ENCODE data around the gene MAN2B2. TPM values are rescaled to one million over a fixed set of nuclear protein-coding genes. Genes with fewer than 3 reads are reported as not detected.

MAN2B2 gene
- total and polyA plus RNA-seq, 5 donors from 2014 or later, result 15.6 to 43.8 (median 23.1) TPM

DNA sequence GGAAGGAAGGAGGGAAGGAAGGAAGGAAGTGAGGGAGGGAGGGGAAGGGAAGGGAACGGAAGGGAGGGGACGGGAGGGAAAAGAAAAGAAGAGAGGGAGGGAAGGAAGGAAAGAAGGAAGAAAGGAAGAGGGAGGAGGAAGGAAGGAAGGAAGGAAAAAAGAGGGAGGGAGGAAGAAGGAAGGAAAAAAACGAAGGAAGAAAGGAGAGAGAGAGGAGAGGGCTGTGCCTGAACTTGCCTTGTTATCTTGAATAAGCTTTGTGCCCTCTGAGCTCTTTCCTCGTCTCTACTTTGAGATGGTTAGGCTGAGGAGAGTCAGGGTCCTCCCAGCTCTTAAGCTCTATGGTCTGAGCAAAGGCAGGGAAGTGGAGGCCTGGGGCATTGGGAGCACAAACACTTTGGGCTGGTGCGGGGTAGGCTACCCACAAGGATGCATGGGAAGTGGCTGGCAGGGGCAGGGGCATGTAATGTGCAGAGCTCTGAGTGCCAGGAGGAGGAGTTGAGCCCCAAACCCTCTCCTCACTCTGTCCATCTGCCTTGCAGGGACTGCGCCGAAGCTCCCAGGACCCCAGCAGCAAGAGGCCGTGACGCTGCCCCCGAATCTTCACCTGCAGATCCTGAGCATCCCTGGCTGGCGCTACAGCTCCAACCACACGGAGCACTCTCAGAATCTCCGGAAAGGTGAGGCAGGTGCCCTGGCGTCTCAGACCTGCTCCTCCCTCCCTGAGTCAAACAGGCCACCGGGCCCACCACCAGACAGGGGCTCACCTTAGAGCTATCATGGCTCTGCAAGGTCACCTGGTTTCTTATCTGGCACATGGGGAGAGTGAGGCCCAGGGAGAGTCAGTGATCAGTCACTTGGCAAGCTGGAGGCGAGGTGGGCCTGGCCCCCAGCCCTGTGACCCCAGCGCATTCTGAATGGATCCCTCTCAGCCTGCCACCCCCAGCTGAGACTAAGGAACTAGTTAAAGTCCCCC, 39.0 kb downstream of the MAN2B2 start:
- Histone ChIP-seq H3K9me3 (ENCODE audit: control insufficient read depth in 2 of 2, low read length in 2 of 2) (no peaks in the 10 kb centered on the region), H3K27ac (ENCODE audit: insufficient read depth, low read length, poor library complexity, severe bottlenecking) (no peak overlapping the region), H3K4me1 (ENCODE audit: control insufficient read depth, insufficient read depth, low read length, poor library complexity, severe bottlenecking) (no peaks in the 10 kb centered on the region), H3K27me3 (ENCODE audit: control insufficient read depth, insufficient read depth, low read length) (no peaks in the 10 kb centered on the region), H3K36me3 (ENCODE audit: control insufficient read depth, insufficient read depth, low read length) (peaks cover 88% of the 10 kb centered on the region), H3K4me3 (ENCODE audit: low read depth, low read length) (no peak overlapping the region)
- no peak for ATAC-seq (ENCODE audit: low read depth in 2 of 2)
- Mint-ChIP-seq H3K9me3 (peaks cover 0 to 2% (median 0%) of the 10 kb centered on the region in 7 donors), H3K36me3 (peaks cover 43% of the 10 kb centered on the region), H3K27me3 (no peaks in the 10 kb centered on the region), H3K27ac (no peak overlapping the region), H3K4me3 (no peak overlapping the region), H3K4me1 (peaks cover 0 to 4% (median 0%) of the 10 kb centered on the region in 4 donors)
- no peak for DNase-seq

- Histone ChIP-seq H3K4me1 (ENCODE audit: control insufficient read depth, insufficient read depth, low read length, poor library complexity, severe bottlenecking) (no peaks in the 10 kb centered on the region), H3K27ac (ENCODE audit: insufficient read depth, low read length, poor library complexity, severe bottlenecking) (no peak overlapping the region), H3K4me3 (ENCODE audit: low read depth, low read length) (no peak overlapping the region), H3K27me3 (ENCODE audit: control insufficient read depth, insufficient read depth, low read length) (no peaks in the 10 kb centered on the region), H3K36me3 (ENCODE audit: control insufficient read depth, insufficient read depth, low read length) (peaks cover 88% of the 10 kb centered on the region), H3K9me3 (ENCODE audit: control insufficient read depth in 2 of 2, low read length in 2 of 2) (no peaks in the 10 kb centered on the region)
- no peak for ATAC-seq (ENCODE audit: low read depth in 2 of 2)
- peaks cover 0 to 4% (median 0%) of the 10 kb centered on the region in 4 donors for H3K4me1 Mint-ChIP-seq
- H3K27me3 Mint-ChIP-seq, result no peaks in the 10 kb centered on the region
- no peak for DNase-seq
- no peak overlapping the region for H3K27ac Mint-ChIP-seq
- H3K9me3 Mint-ChIP-seq, result peaks cover 0 to 2% (median 0%) of the 10 kb centered on the region in 7 donors
- H3K4me3 Mint-ChIP-seq, result no peak overlapping the region
- H3K36me3 Mint-ChIP-seq, result peaks cover 46% of the 10 kb centered on the region
Observed at GRCh38 chr4:6614701-6615230, 39.8 kb downstream of the MAN2B2 start.

GRCh38 chr4:6616087-6616995, 41.4 kb downstream of the MAN2B2 start:
- H3K4me1 ChIP-seq (ENCODE audit: control insufficient read depth, insufficient read depth, low read length, poor library complexity, severe bottlenecking), result no peaks in the 10 kb centered on the region
- H3K27ac Mint-ChIP-seq, result no peak overlapping the region

GRCh38 chr4:6617246-6617645, 42.3 kb downstream of the MAN2B2 start:
- no peak overlapping the region for H3K4me3 Mint-ChIP-seq

More at GRCh38 chr4:6616087-6616995, 41.4 kb downstream of the MAN2B2 start:
- H3K27me3 ChIP-seq (ENCODE audit: control insufficient read depth, insufficient read depth, low read length), result no peaks in the 10 kb centered on the region
- Mint-ChIP-seq H3K36me3 (peaks cover 49% of the 10 kb centered on the region), H3K4me1 (peaks cover 0 to 4% (median 0%) of the 10 kb centered on the region in 4 donors), H3K27me3 (no peaks in the 10 kb centered on the region), H3K9me3 (peaks cover 0 to 2% (median 0%) of the 10 kb centered on the region in 7 donors), H3K4me3 (no peak overlapping the region)
- H3K9me3 ChIP-seq (ENCODE audit: control insufficient read depth in 2 of 2, low read length in 2 of 2), result no peaks in the 10 kb centered on the region
- H3K27ac ChIP-seq (ENCODE audit: insufficient read depth, low read length, poor library complexity, severe bottlenecking), result no peak overlapping the region
- H3K4me3 ChIP-seq (ENCODE audit: low read depth, low read length), result no peak overlapping the region
- ATAC-seq (ENCODE audit: low read depth in 2 of 2) (no peak), DNase-seq (no peak)
- H3K36me3 ChIP-seq (ENCODE audit: control insufficient read depth, insufficient read depth, low read length), result peaks cover 80% of the 10 kb centered on the region

DNA sequence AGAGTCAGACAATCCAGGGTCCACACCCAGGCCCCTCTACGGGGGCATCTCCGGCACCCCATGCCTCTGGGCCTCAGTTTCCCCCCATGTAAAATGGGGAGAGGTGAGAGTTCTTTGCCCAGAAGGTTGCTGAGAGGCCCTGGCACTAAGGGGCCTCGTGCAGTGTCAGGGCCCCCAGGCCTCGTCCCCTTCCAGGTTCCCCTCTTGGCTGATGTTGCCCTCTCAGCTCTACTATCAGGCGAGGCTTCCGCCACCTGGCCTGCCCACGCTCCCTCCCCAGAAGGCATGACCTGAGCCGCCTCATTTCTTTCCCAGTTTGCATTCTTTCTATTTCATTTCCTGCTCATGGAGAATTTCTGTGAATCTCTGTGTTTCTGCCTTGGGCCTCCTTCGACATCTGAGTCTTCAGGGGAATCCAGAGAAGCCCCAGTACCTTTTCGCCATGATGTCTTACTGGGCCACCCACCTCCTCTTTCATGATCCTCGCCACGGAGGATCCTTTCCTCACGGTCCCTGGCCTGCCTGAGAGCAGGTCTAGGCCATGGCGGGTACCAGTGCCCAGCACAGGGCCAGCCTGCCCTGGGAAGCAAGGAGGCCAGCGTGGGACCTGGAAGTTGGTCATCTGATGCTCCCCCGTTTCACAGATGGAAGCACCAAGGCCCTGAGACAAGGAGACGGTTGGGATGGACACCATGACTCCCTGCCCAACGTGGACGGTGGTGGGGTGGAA, 43.6 kb downstream of the MAN2B2 start:
- peaks cover 71% of the 10 kb centered on the region for H3K36me3 ChIP-seq (ENCODE audit: control insufficient read depth, insufficient read depth, low read length)
- H3K4me1 ChIP-seq (ENCODE audit: control insufficient read depth, insufficient read depth, low read length, poor library complexity, severe bottlenecking), result no peaks in the 10 kb centered on the region
- Mint-ChIP-seq H3K27ac (peak overlapping the region in 1 of 3 donors; percentile 53), H3K27me3 (no peaks in the 10 kb centered on the region), H3K9me3 (peaks cover 0 to 2% (median 0%) of the 10 kb centered on the region in 7 donors), H3K36me3 (peaks cover 44% of the 10 kb centered on the region), H3K4me3 (no peak overlapping the region), H3K4me1 (peaks cover 0 to 4% (median 0%) of the 10 kb centered on the region in 4 donors)
- no peaks in the 10 kb centered on the region for H3K27me3 ChIP-seq (ENCODE audit: control insufficient read depth, insufficient read depth, low read length)
- no peak for DNase-seq
- no peak overlapping the region for H3K4me3 ChIP-seq (ENCODE audit: low read depth, low read length)
- no peaks in the 10 kb centered on the region for H3K9me3 ChIP-seq (ENCODE audit: control insufficient read depth in 2 of 2, low read length in 2 of 2)
- no peak for ATAC-seq (ENCODE audit: low read depth in 2 of 2)
- no peak overlapping the region for H3K27ac ChIP-seq (ENCODE audit: insufficient read depth, low read length, poor library complexity, severe bottlenecking)

More at GRCh38 chr4:6617246-6617645, 42.3 kb downstream of the MAN2B2 start:
- Histone ChIP-seq H3K36me3 (ENCODE audit: control insufficient read depth, insufficient read depth, low read length) (peaks cover 78% of the 10 kb centered on the region), H3K27ac (ENCODE audit: insufficient read depth, low read length, poor library complexity, severe bottlenecking) (no peak overlapping the region), H3K27me3 (ENCODE audit: control insufficient read depth, insufficient read depth, low read length) (no peaks in the 10 kb centered on the region), H3K4me1 (ENCODE audit: control insufficient read depth, insufficient read depth, low read length, poor library complexity, severe bottlenecking) (no peaks in the 10 kb centered on the region), H3K9me3 (ENCODE audit: control insufficient read depth in 2 of 2, low read length in 2 of 2) (no peaks in the 10 kb centered on the region), H3K4me3 (ENCODE audit: low read depth, low read length) (no peak overlapping the region)
- Mint-ChIP-seq H3K9me3 (peaks cover 0 to 2% (median 0%) of the 10 kb centered on the region in 7 donors), H3K36me3 (peaks cover 45% of the 10 kb centered on the region), H3K27ac (no peak overlapping the region), H3K27me3 (no peaks in the 10 kb centered on the region), H3K4me1 (peaks cover 0 to 4% (median under 1%) of the 10 kb centered on the region in 4 donors)
- ATAC-seq (ENCODE audit: low read depth in 2 of 2) (no peak), DNase-seq (no peak)

DNA sequence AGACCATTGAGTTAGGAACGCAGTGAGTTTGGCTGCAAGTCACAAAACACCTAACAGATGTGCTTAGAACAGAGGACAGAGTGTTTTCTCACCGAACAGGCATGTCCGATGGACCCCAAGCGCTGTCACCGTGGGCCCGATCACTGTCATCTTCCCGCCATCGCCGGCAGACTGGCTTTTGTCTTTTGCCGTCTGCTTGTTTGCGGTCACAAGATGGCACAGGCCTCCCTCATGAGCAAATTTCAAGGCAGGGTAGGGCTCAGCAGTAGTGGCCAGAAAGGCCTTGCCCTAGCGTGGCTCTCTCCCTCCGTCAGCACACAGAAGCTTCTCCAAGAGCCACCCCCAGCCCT, 44.1 kb downstream of the MAN2B2 start:
- peaks cover 0 to 2% (median 0%) of the 10 kb centered on the region in 7 donors for H3K9me3 Mint-ChIP-seq
- ATAC-seq (ENCODE audit: low read depth in 2 of 2) (no peak), DNase-seq (no peak)
- H3K36me3 ChIP-seq (ENCODE audit: control insufficient read depth, insufficient read depth, low read length), result peaks cover 67% of the 10 kb centered on the region
- peaks cover 40% of the 10 kb centered on the region for H3K36me3 Mint-ChIP-seq
- no peak overlapping the region for H3K4me3 Mint-ChIP-seq
- no peaks in the 10 kb centered on the region for H3K27me3 ChIP-seq (ENCODE audit: control insufficient read depth, insufficient read depth, low read length)
- H3K4me1 Mint-ChIP-seq, result peaks cover 0 to 4% (median 0%) of the 10 kb centered on the region in 4 donors
- H3K27ac ChIP-seq (ENCODE audit: insufficient read depth, low read length, poor library complexity, severe bottlenecking), result no peak overlapping the region
- H3K27ac Mint-ChIP-seq, result no peak overlapping the region
- H3K4me1 ChIP-seq (ENCODE audit: control insufficient read depth, insufficient read depth, low read length, poor library complexity, severe bottlenecking), result no peaks in the 10 kb centered on the region
- H3K27me3 Mint-ChIP-seq, result no peaks in the 10 kb centered on the region
- no peaks in the 10 kb centered on the region for H3K9me3 ChIP-seq (ENCODE audit: control insufficient read depth in 2 of 2, low read length in 2 of 2)
- H3K4me3 ChIP-seq (ENCODE audit: low read depth, low read length), result no peak overlapping the region

Data from CD4-positive, CD25-positive, alpha-beta regulatory T cell (primary cell).